ENCODE results near the gene GJA3.

The GJA3 gene

GRCh38 chr13:20131057-20131832 is 29.6 kb downstream of the GJA3 start:
- H3K4me1 ChIP-seq (ENCODE audit: insufficient read depth, low read length): no peaks in the 10 kb centered on the region
- no peak overlapping the region for H3K9ac ChIP-seq (ENCODE audit: low read depth, low read length)
- H3K9me3 ChIP-seq (ENCODE audit: control insufficient read depth, insufficient read depth, low read length): no peaks in the 10 kb centered on the region
- no peaks in the 10 kb centered on the region for H3K36me3 ChIP-seq (ENCODE audit: insufficient read depth, low read length)

DNA sequence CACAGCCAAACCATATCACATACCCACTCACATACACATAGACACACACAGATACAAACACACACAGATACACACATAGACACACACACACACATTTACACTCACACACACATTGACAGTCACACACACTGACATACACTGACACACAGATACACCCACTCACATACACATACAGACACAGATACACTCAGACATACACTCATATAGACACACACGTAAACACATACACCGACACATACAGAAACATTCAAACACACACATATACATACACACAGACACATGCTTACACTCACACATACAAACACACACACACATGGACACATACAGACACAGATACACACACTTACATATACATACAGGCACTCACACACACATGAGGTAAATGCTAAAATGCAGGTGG is 30.2 kb downstream of the GJA3 start:
- Histone ChIP-seq H3K4me1 (ENCODE audit: insufficient read depth, low read length) (no peaks in the 10 kb centered on the region), H3K36me3 (ENCODE audit: insufficient read depth, low read length) (no peaks in the 10 kb centered on the region), H3K9me3 (ENCODE audit: control insufficient read depth, insufficient read depth, low read length) (no peaks in the 10 kb centered on the region), H3K9ac (ENCODE audit: low read depth, low read length) (no peak overlapping the region)

- no peaks in the 10 kb centered on the region for H3K4me1 ChIP-seq (ENCODE audit: insufficient read depth, low read length)
- H3K9me3 ChIP-seq (ENCODE audit: control insufficient read depth, insufficient read depth, low read length): no peaks in the 10 kb centered on the region
- no peaks in the 10 kb centered on the region for H3K36me3 ChIP-seq (ENCODE audit: insufficient read depth, low read length)
- no peak overlapping the region for H3K9ac ChIP-seq (ENCODE audit: low read depth, low read length)
Observed at GRCh38 chr13:20130012-20130411, 30.8 kb downstream of the GJA3 start.

- no peaks in the 10 kb centered on the region for H3K36me3 ChIP-seq (ENCODE audit: insufficient read depth, low read length)
- H3K9me3 ChIP-seq (ENCODE audit: control insufficient read depth, insufficient read depth, low read length): no peaks in the 10 kb centered on the region
- H3K4me1 ChIP-seq (ENCODE audit: insufficient read depth, low read length): no peaks in the 10 kb centered on the region
- H3K9ac ChIP-seq (ENCODE audit: low read depth, low read length): peak overlapping the region; percentile 72; the same call in 1 of the 2 replicates
Observed at GRCh38 chr13:20129076-20129475, 31.8 kb downstream of the GJA3 start.

DNA sequence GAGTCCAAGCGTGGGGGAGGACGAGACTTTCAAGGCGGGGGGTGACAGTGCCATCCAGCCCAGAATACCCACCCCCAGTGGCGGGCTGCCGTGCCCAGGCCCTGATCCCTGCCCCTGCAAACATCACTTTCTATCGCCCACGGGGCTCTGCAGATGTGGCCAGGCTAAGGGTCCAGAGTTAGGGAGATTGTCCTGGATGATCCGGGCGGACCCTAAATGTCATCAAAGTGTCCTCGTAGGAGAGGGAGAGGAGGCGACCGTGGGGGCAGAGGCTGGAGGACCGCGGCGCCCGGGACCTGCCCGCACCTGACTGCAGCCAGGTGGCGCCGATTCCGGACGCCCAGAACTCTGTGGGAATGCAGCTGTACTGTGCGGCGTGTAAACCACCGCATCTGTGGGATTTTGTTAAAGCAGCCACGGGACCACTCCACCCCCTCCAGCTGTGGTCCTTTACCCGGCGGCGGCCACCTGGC is 32.4 kb downstream of the GJA3 start:
- Histone ChIP-seq H3K9ac (ENCODE audit: low read depth, low read length) (peak overlapping the region; percentile 72), H3K36me3 (ENCODE audit: insufficient read depth, low read length) (no peaks in the 10 kb centered on the region), H3K4me1 (ENCODE audit: insufficient read depth, low read length) (no peaks in the 10 kb centered on the region), H3K9me3 (ENCODE audit: control insufficient read depth, insufficient read depth, low read length) (no peaks in the 10 kb centered on the region)

DNA sequence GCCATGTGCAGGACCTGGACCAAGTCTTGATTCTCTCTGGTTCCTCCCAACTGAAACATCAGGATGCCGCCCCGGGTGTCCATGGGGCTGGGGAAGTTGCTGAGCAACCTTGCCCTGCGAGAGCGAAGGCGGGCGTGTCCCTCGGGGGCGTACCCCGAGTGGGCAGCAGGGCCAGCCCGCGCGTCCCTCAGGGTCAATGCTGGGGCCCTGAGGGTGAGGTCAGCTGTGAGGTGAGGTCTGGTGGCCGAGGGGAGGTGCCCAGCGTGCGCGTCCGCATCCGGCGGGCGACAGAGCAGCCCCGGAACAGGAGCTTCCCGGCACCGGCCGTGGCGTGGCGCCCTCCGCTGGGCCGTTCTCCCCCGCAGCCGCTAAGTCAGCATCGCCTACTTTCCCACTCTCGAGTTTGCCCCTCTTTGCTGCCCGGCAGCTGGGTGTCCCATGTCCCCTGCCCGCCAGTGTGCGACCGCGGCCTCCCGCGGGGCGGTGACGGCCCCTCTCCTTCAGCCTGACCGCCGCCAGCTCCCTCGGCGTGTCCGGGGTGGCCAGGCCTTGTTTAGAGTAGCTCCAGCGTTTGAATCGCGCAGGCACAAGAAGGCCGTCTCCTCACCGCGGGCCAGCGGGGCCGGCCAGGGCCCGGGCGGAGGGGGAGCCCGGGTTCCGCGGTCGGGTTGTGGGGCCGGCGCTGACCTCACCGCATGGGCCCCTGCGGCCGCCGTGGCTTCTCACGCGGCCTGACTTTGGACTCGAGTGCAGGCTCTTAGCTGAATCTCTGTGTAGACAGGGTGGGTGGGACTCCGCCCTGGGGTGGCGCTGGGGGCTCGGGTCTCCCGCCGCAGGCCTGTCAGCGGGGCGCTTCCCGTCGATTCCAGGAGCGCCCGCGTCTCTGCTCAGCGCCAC is 33.0 kb downstream of the GJA3 start:
- peak overlapping the region; percentile 72 for H3K9ac ChIP-seq (ENCODE audit: low read depth, low read length)

GRCh38 chr13:20127262-20127561 is 33.6 kb downstream of the GJA3 start:
- Histone ChIP-seq H3K9me3 (ENCODE audit: control insufficient read depth, insufficient read depth, low read length) (no peaks in the 10 kb centered on the region), H3K36me3 (ENCODE audit: insufficient read depth, low read length) (no peaks in the 10 kb centered on the region), H3K9ac (ENCODE audit: low read depth, low read length) (peak overlapping the region; percentile 72), H3K4me1 (ENCODE audit: insufficient read depth, low read length) (no peaks in the 10 kb centered on the region)

More for the DNA sequence above, 33.0 kb downstream of the GJA3 start:
- H3K9me3 ChIP-seq (ENCODE audit: control insufficient read depth, insufficient read depth, low read length): no peaks in the 10 kb centered on the region
- no peaks in the 10 kb centered on the region for H3K36me3 ChIP-seq (ENCODE audit: insufficient read depth, low read length)
- no peaks in the 10 kb centered on the region for H3K4me1 ChIP-seq (ENCODE audit: insufficient read depth, low read length)

- Histone ChIP-seq H3K4me1 (ENCODE audit: insufficient read depth, low read length) (no peaks in the 10 kb centered on the region), H3K9ac (ENCODE audit: low read depth, low read length) (no peak overlapping the region; the same call in 1 of the 2 replicates), H3K9me3 (ENCODE audit: control insufficient read depth, insufficient read depth, low read length) (no peaks in the 10 kb centered on the region)
Observed at GRCh38 chr13:20126541-20127261, 34.2 kb downstream of the GJA3 start.

GRCh38 chr13:20125783-20126165 is 35.1 kb downstream of the GJA3 start:
- Histone ChIP-seq H3K9ac (ENCODE audit: low read depth, low read length) (no peak overlapping the region), H3K4me1 (ENCODE audit: insufficient read depth, low read length) (no peaks in the 10 kb centered on the region)

More at GRCh38 chr13:20126541-20127261, 34.2 kb downstream of the GJA3 start:
- no peaks in the 10 kb centered on the region for H3K36me3 ChIP-seq (ENCODE audit: insufficient read depth, low read length)

DNA sequence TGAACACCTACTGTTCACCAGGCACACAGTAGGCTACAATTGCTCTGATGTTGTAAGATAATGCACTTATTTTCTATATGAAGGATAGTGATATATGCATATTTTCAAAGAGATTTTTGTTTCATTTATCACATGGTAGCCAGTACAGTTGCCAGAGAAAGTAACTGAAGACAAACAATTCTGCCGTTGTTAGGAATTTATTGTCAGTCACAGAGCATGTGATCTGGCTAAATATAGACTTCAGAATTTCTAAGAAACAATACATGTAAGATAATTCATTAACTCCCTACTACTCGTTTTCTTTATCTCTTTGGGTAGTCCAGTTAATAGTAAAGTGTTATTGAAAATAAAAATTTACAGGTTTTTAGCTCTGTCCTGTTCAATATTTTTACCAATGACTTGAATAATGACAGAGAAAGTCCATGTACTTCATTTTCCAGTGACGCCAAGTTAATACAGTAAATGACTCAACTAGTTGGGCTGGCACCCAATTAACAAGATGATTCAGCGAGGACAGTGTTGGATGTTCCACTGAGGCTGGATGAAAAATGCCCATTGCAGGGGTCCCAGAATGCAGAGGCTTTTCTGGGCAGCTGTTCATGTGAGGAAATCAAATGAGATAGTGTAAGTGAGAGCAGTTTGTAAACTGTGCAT is 35.6 kb downstream of the GJA3 start:
- no peaks in the 10 kb centered on the region for H3K4me1 ChIP-seq (ENCODE audit: insufficient read depth, low read length)
- no peak overlapping the region for H3K9ac ChIP-seq (ENCODE audit: low read depth, low read length)

More at GRCh38 chr13:20125783-20126165, 35.1 kb downstream of the GJA3 start:
- Histone ChIP-seq H3K36me3 (ENCODE audit: insufficient read depth, low read length) (no peaks in the 10 kb centered on the region), H3K9me3 (ENCODE audit: control insufficient read depth, insufficient read depth, low read length) (no peaks in the 10 kb centered on the region)

DNA sequence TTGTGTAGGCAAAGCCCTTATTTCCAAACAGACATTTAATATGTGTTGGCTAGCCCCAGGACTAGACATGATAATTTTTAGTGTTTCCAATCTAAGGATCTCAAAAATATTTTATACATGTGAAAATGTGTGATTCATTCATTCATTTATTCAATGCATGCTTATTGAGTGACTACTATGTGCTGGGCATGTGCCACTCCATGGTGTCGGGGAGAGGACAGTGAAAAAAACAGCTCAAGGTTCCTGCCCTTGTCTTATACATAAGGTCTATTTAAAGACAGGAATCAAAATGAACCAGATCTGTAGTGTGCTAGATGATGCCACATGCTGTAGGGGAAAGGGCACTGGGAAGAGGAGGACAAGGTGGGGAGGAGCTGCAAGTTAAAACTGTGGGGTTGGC is 36.5 kb downstream of the GJA3 start:
- no peaks in the 10 kb centered on the region for H3K9me3 ChIP-seq (ENCODE audit: control insufficient read depth, insufficient read depth, low read length)
- no peaks in the 10 kb centered on the region; the same call in 1 of the 2 replicates for H3K4me1 ChIP-seq (ENCODE audit: insufficient read depth, low read length)
- no peak overlapping the region for H3K9ac ChIP-seq (ENCODE audit: low read depth, low read length)
- no peaks in the 10 kb centered on the region for H3K36me3 ChIP-seq (ENCODE audit: insufficient read depth, low read length)

More for the DNA sequence above, 35.6 kb downstream of the GJA3 start:
- Histone ChIP-seq H3K36me3 (ENCODE audit: insufficient read depth, low read length) (no peaks in the 10 kb centered on the region), H3K9me3 (ENCODE audit: control insufficient read depth, insufficient read depth, low read length) (no peaks in the 10 kb centered on the region)

DNA sequence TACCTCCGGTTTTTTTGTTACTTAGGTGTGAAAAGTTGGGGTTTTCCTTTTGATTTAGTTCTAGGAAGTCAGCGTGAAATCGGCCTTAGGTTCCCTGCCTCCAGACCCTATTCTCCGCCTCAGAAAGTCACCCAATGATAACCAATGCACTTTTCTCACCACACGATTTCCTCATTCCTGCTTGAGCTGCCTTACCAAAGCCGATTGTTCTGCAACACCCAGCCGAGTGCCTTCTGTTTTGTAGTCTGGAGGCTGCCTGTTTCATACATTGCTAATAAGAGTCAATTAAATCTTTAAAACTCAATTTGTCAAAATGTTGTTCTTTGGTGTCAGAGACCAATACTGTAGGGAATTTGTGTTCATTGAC is 39.7 kb downstream of the GJA3 start:
- Histone ChIP-seq H3K9ac (ENCODE audit: low read depth, low read length) (peak overlapping the region; percentile 31; the same call in 1 of the 2 replicates), H3K36me3 (ENCODE audit: insufficient read depth, low read length) (no peaks in the 10 kb centered on the region), H3K9me3 (ENCODE audit: control insufficient read depth, insufficient read depth, low read length) (no peaks in the 10 kb centered on the region), H3K4me1 (ENCODE audit: insufficient read depth, low read length) (no peaks in the 10 kb centered on the region; the same call in 1 of the 2 replicates)

- no peaks in the 10 kb centered on the region for H3K9me3 ChIP-seq (ENCODE audit: control insufficient read depth, insufficient read depth, low read length)
- H3K4me1 ChIP-seq (ENCODE audit: insufficient read depth, low read length): no peaks in the 10 kb centered on the region; the same call in 1 of the 2 replicates
- H3K9ac ChIP-seq (ENCODE audit: low read depth, low read length): peak overlapping the region; percentile 31; the same call in 1 of the 2 replicates
- H3K36me3 ChIP-seq (ENCODE audit: insufficient read depth, low read length): no peaks in the 10 kb centered on the region
Observed at GRCh38 chr13:20119960-20120359, 40.9 kb downstream of the GJA3 start.

Measured in ES-I3 (cell line).